NCI-H345 treated with DMSO at 0.1 percent for 48 hours (cell line): ENCODE data around the gene HSD3B7.

ENCODE experiments used
- DNase-seq: peaks from one replicate; lab custom pipeline; 2025; ENCODE audit not compliant: unreplicated experiment; lab: John Stamatoyannopoulos, UW

HSD3B7 gene

GRCh38 chr16:31020536-31020935, 35.5 kb downstream of the HSD3B7 start:
- no peak for DNase-seq

- no peak for DNase-seq
Measured at GRCh38 chr16:31022544-31023251, 37.7 kb downstream of the HSD3B7 start.

- no peak for DNase-seq
Measured at GRCh38 chr16:31023252-31023602, 38.2 kb downstream of the HSD3B7 start.

GRCh38 chr16:31023627-31024226, 38.7 kb downstream of the HSD3B7 start:
- DNase-seq: no peak

GRCh38 chr16:31025339-31025738, 40.3 kb downstream of the HSD3B7 start:
- DNase-seq: no peak

- DNase-seq: no peak
Measured at GRCh38 chr16:31029272-31029671, 44.3 kb downstream of the HSD3B7 start.

- DNase-seq: no peak
Measured at GRCh38 chr16:31031276-31031675, 46.3 kb downstream of the HSD3B7 start.

GRCh38 chr16:31032736-31033708, 48.0 kb downstream of the HSD3B7 start, which contains the start of gene STX4:
STX4 (plus strand) TSS chr16:31033558; CDS start chr16:31033806, 248 bp downstream.
- peak; percentile 98 for DNase-seq

GRCh38 chr16:31033709-31034492, 48.9 kb downstream of the HSD3B7 start:
- peak; percentile 84 for DNase-seq

- no peak for DNase-seq
Measured at GRCh38 chr16:31036691-31037090, 51.7 kb downstream of the HSD3B7 start.
